HEK293 (cell line): ENCODE results near the gene MKLN1.

ENCODE experiments used
- CTCF ChIA-PET: fragments of 350-600 bp; formaldehyde crosslinking; extraction: SDS; loops from one replicate; lab custom pipeline; 2021; ENCODE audit warnings: antibody characterized with exemption; lab: Yijun Ruan, JAX
- POLR2A ChIA-PET: fragments of 300-600 bp; formaldehyde crosslinking; extraction: SDS; loops from one replicate; lab custom pipeline; 2020; ENCODE audit warnings: antibody characterized with exemption, inconsistent platforms; lab: Yijun Ruan, JAX
- H3K27ac ChIP-seq: fragments of 200-500 bp; sonication (Bioruptor generic); 2 replicates; pipeline ENCODE4 v1.5.1; 2014; ENCODE audit warnings: low read depth, low read length, control low read depth, inconsistent platforms; ENCODE audit errors: extremely low read depth
- H3K36me3 ChIP-seq, 2 experiments: fragments of 200-500 bp in 1 of 2; sonication (Bioruptor generic) in 1 of 2; 1 replicate in 1 of 2; 2 replicates in 1 of 2; pipeline ENCODE4 v1.5.1; 2014 to 2017; ENCODE audit warnings: inconsistent platforms in 2 of 2, low read length in 2 of 2; ENCODE audit not compliant: control insufficient read depth in 2 of 2, insufficient read depth in 1 of 2
- H3K4me1 ChIP-seq: fragments of 200-500 bp; sonication (Bioruptor generic); 2 replicates; pipeline ENCODE4 v1.5.1; 2014; ENCODE audit warnings: mild to moderate bottlenecking, low read length, inconsistent platforms; ENCODE audit not compliant: control insufficient read depth, insufficient read depth
- H3K4me3 ChIP-seq: 2 replicates; pipeline ENCODE4 v1.5.1; 2011; ENCODE audit warnings: low read depth, mild to moderate bottlenecking, control low read depth, low read length, moderate library complexity
- H3K9me3 ChIP-seq: fragments of 200-500 bp; sonication (Bioruptor generic); 2 replicates; pipeline ENCODE4 v1.5.1; 2014; ENCODE audit warnings: low read depth, low read length, inconsistent platforms; ENCODE audit not compliant: control insufficient read depth, insufficient read depth
- ATF2 ChIP-seq: fragments of 450-650 bp; formaldehyde crosslinking; IDR thresholded peaks from 2 replicates; pipeline ENCODE4 v1.5.1; 2016; ENCODE audit warnings: missing biosample characterization, missing genetic modification characterization, low read depth
- EGR2 ChIP-seq: fragments of 450-650 bp; formaldehyde crosslinking; IDR thresholded peaks from 2 replicates; pipeline ENCODE4 v1.5.1; 2016; ENCODE audit warnings: low read depth, missing biosample characterization, missing genetic modification characterization
- FEZF1 ChIP-seq: fragments of 450-650 bp; formaldehyde crosslinking; IDR thresholded peaks from 2 replicates; pipeline ENCODE4 v1.5.1; 2016; ENCODE audit warnings: missing biosample characterization, missing genetic modification characterization
- SCRT2 ChIP-seq: fragments of 450-650 bp; formaldehyde crosslinking; IDR thresholded peaks from 2 replicates; pipeline ENCODE4 v1.5.1; 2016; ENCODE audit warnings: missing biosample characterization, missing genetic modification characterization
- ZBTB11 ChIP-seq: fragments of 450-650 bp; formaldehyde crosslinking; conservative IDR thresholded peaks from 2 replicates; pipeline ENCODE4 v1.5.1; 2016; ENCODE audit warnings: low read depth, missing biosample characterization, missing genetic modification characterization
- ZBTB26 ChIP-seq: fragments of 450-650 bp; formaldehyde crosslinking; optimal IDR thresholded peaks from 2 replicates; pipeline ENCODE3; 2016; ENCODE audit warnings: missing biosample characterization, mild to moderate bottlenecking, missing genetic modification characterization
- ZBTB6 ChIP-seq: fragments of 450-650 bp; formaldehyde crosslinking; IDR thresholded peaks from 2 replicates; pipeline ENCODE4 v1.5.1; 2017; ENCODE audit warnings: missing biosample characterization, missing genetic modification characterization
- ZBTB8A ChIP-seq: fragments of 450-650 bp; formaldehyde crosslinking; IDR thresholded peaks from 2 replicates; pipeline ENCODE4 v1.5.1; 2016; ENCODE audit warnings: missing biosample characterization, missing genetic modification characterization
- ZNF114 ChIP-seq: fragments of 450-650 bp; formaldehyde crosslinking; IDR thresholded peaks from 2 replicates; pipeline ENCODE4 v1.5.0; 2017; ENCODE audit warnings: missing biosample characterization, missing genetic modification characterization
- ZNF169 ChIP-seq: fragments of 450-650 bp; formaldehyde crosslinking; IDR thresholded peaks from 2 replicates; pipeline ENCODE4 v1.5.1; 2016; ENCODE audit warnings: missing biosample characterization, missing genetic modification characterization
- ZNF174 ChIP-seq: fragments of 450-650 bp; formaldehyde crosslinking; IDR thresholded peaks from 2 replicates; pipeline ENCODE4 v1.5.0; 2017; ENCODE audit warnings: missing biosample characterization, mild to moderate bottlenecking, missing genetic modification characterization
- ZNF280D ChIP-seq: fragments of 450-650 bp; formaldehyde crosslinking; IDR thresholded peaks from 2 replicates; pipeline ENCODE4 v1.5.1; 2016; ENCODE audit warnings: missing biosample characterization, missing genetic modification characterization
- ZNF37A ChIP-seq: fragments of 450-650 bp; IDR thresholded peaks from 2 replicates; pipeline ENCODE4 v1.5.1; 2018; ENCODE audit warnings: missing biosample characterization, missing genetic modification characterization
- ZNF501 ChIP-seq: fragments of 450-650 bp; formaldehyde crosslinking; IDR thresholded peaks from 2 replicates; pipeline ENCODE4 v1.5.1; 2016; ENCODE audit warnings: missing biosample characterization, missing genetic modification characterization
- ZNF555 ChIP-seq: fragments of 450-650 bp; formaldehyde crosslinking; conservative IDR thresholded peaks from 2 replicates; pipeline ENCODE4 v1.5.1; 2017; ENCODE audit warnings: missing biosample characterization, mild to moderate bottlenecking, missing genetic modification characterization, inconsistent platforms
- ZNF580 ChIP-seq: fragments of 450-650 bp; formaldehyde crosslinking; IDR thresholded peaks from 2 replicates; pipeline ENCODE4 v1.5.1; 2016; ENCODE audit warnings: missing biosample characterization, missing genetic modification characterization
- ZNF704 ChIP-seq: fragments of 450-650 bp; formaldehyde crosslinking; IDR thresholded peaks from 2 replicates; pipeline ENCODE4 v1.5.1; 2016; ENCODE audit warnings: missing biosample characterization, missing genetic modification characterization
- ZSCAN5A ChIP-seq: fragments of 450-650 bp; formaldehyde crosslinking; IDR thresholded peaks from 2 replicates; pipeline ENCODE4 v1.5.1; 2016; ENCODE audit warnings: missing biosample characterization, missing genetic modification characterization
- ZXDB ChIP-seq: fragments of 450-650 bp; formaldehyde crosslinking; IDR thresholded peaks from 2 replicates; pipeline ENCODE4 v1.5.1; 2016; ENCODE audit warnings: missing biosample characterization, missing genetic modification characterization

The MKLN1 gene

GRCh38 chr7:131285556-131285955 lies 42.1 kb upstream of the MKLN1 start:
- no peak for TF ChIP-seq ZNF174 (tag by site-specific recombination)
- TF ChIP-seq ATF2 (tag by site-specific recombination), result no peak
- no peak for TF ChIP-seq ZNF37A (tag by site-specific recombination)
- TF ChIP-seq ZBTB8A, result no peak
- no peak for TF ChIP-seq FEZF1 (tag by site-specific recombination)
- no peak for TF ChIP-seq ZNF114
- no peak for TF ChIP-seq ZNF555 (tag by site-specific recombination)
- no peak for TF ChIP-seq ZBTB26 (tag by site-specific recombination)
- no peak for TF ChIP-seq EGR2
- TF ChIP-seq ZNF704 (tag by site-specific recombination), result no peak
- TF ChIP-seq SCRT2, result no peak
- TF ChIP-seq ZBTB6 (tag by site-specific recombination), result no peak
- TF ChIP-seq ZNF169, result no peak
- TF ChIP-seq ZNF580, result no peak
- no peak for TF ChIP-seq ZNF280D
- no peak for TF ChIP-seq ZSCAN5A (tag by site-specific recombination)
- TF ChIP-seq ZXDB (tag by site-specific recombination), result no peak
- TF ChIP-seq ZNF501, result no peak
- no peak for TF ChIP-seq ZBTB11 (tag by site-specific recombination)
- ChIA-PET POLR2A (interaction anchor here (0.5 kb wide), 1 partner anchor 14 kb away, joined by 3 read pairs; no protein-coding TSS in a partner anchor), CTCF (interaction anchor here (0.6 kb wide), 1 partner anchor 228 kb away, joined by 3 read pairs; no protein-coding TSS in a partner anchor)

More at GRCh38 chr7:131285556-131285955, 42.1 kb upstream of the MKLN1 start:
- Histone ChIP-seq H3K27ac (no peak overlapping the region), H3K36me3 (no peaks in the 10 kb centered on the region), H3K4me1 (no peaks in the 10 kb centered on the region), H3K4me3 (no peak overlapping the region), H3K9me3 (no peaks in the 10 kb centered on the region)
